HG03039 (cell line): Measurements from ENCODE around the gene SNAPC1.
"Not testable (repeated sequence)": the region's sequence is repeated elsewhere in the genome, so short reads cannot be mapped to it uniquely, and the experiment has no call there.

Experiments used
- ATAC-seq: cut with Tn5 transposase; IDR thresholded peaks from one replicate; pipeline ENCODE4 v1.9.1; 2021; ENCODE audit warnings: mild to moderate bottlenecking, moderate library complexity; ENCODE audit not compliant: unreplicated experiment

Gene SNAPC1

GRCh38 chr14:61761959-61762786 is at the start of gene SNAPC1:
Gene SNAPC1, plus strand, starts transcription at chr14:61762420. Its CDS starts 41 bp downstream, at chr14:61762461.
- peak; percentile 100 for ATAC-seq

GRCh38 chr14:61713724-61714437 is 48.3 kb upstream of the SNAPC1 start:
- ATAC-seq: no peak

GRCh38 chr14:61716956-61717355 is 45.3 kb upstream of the SNAPC1 start:
- no peak for ATAC-seq

- no peak for ATAC-seq
Observed at GRCh38 chr14:61718039-61718438, 44.2 kb upstream of the SNAPC1 start.

GRCh38 chr14:61719344-61720293 is 42.6 kb upstream of the SNAPC1 start:
- ATAC-seq: no peak

GRCh38 chr14:61720294-61720661 is 41.9 kb upstream of the SNAPC1 start:
- no peak for ATAC-seq

GRCh38 chr14:61720741-61721140 is 41.5 kb upstream of the SNAPC1 start:
- ATAC-seq: no peak

- no peak for ATAC-seq
Observed at GRCh38 chr14:61724133-61724532, 38.1 kb upstream of the SNAPC1 start.

GRCh38 chr14:61726778-61727658 is 35.2 kb upstream of the SNAPC1 start:
- no peak for ATAC-seq

GRCh38 chr14:61730756-61731373 is 31.4 kb upstream of the SNAPC1 start:
- no peak for ATAC-seq

GRCh38 chr14:61733972-61734371 is 28.2 kb upstream of the SNAPC1 start:
- no peak for ATAC-seq

- no peak for ATAC-seq
Observed at GRCh38 chr14:61736751-61737150, 25.5 kb upstream of the SNAPC1 start.

GRCh38 chr14:61737915-61738314 is 24.3 kb upstream of the SNAPC1 start:
- no peak for ATAC-seq

- no peak for ATAC-seq
Observed at GRCh38 chr14:61739133-61739532, 23.1 kb upstream of the SNAPC1 start.

GRCh38 chr14:61742371-61742770 is 19.8 kb upstream of the SNAPC1 start:
- ATAC-seq: no peak

- ATAC-seq: no peak
Observed at GRCh38 chr14:61744238-61744637, 18.0 kb upstream of the SNAPC1 start.

GRCh38 chr14:61746346-61746745 is 15.9 kb upstream of the SNAPC1 start:
- ATAC-seq: not testable (repeated sequence)

- ATAC-seq: no peak
Observed at GRCh38 chr14:61746881-61747280, 15.3 kb upstream of the SNAPC1 start.

- no peak for ATAC-seq
Observed at GRCh38 chr14:61747342-61747741, 14.9 kb upstream of the SNAPC1 start.

GRCh38 chr14:61749264-61749663 is 13.0 kb upstream of the SNAPC1 start:
- ATAC-seq: no peak
